ENCODE results near the gene TTC28.

TTC28 gene

GRCh38 chr22:28341001-28341400, 338.6 kb downstream of the TTC28 start:
- no peak for DNase-seq

GRCh38 chr22:28333088-28333487, 346.6 kb downstream of the TTC28 start:
- DNase-seq: no peak

DNA sequence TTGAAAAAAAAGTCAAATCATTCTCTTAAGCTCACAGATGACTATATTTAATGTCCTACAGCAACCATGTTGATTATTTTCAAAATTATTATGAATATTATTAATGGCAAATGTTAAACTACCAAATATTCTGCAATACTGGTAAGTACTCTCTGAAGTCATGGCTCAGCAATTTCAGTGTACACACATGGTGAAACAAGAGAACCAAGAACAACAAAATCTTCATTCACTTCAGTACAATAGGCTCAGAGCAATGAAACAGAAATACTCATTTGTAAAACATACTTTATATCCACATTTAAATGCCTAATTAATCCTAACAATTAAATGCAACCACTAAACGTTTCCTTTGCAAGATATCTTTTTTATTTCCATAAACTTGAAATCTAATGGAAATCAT, 347.2 kb downstream of the TTC28 start:
- DNase-seq: no peak

DNA sequence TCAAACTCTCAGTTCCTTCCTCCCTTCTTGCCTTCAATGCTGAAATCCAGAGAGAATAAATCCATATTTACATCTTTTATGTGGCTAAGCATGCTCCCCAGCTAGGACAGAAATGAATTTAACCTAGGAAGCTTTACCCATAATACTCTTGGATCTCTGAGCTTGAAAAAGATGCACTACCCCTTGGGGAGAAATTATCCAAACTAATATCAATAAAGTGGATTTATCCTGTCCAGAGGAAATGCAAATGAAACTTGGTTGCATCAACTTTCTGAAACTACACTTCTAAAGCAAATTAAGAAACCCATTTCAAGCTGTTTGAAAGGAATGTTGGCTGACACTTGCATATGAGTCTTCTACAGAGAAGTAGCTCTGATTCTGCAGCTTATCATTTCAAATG, 347.9 kb downstream of the TTC28 start:
- no peak for DNase-seq

- DNase-seq: no peak
These were observed 350.2 kb downstream of the TTC28 start for GRCh38 chr22:28329186-28330073.

- DNase-seq: no peak
These were observed 350.9 kb downstream of the TTC28 start for GRCh38 chr22:28328756-28329155.

DNA sequence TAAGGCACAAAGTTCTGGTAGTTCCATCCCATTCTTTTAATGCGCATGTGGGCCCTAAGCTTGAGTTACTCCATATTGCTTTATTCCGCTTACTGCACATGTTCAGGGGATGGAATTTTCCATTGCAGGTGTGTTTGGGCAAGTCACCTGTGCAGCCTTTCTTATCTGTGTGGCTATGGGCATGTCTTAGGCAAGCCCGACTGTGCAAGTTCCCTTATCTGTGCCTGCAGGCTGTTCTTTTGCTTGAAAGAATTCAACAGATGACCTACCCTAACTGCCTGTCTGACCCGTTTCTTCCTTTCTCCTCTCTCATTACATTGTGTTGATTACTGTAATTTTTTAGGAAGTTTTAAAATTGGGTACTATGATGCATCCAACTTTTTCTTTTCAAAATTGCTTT, 363.6 kb downstream of the TTC28 start:
- no peak for DNase-seq

GRCh38 chr22:28314959-28315358, 364.7 kb downstream of the TTC28 start:
- DNase-seq: no peak

DNA sequence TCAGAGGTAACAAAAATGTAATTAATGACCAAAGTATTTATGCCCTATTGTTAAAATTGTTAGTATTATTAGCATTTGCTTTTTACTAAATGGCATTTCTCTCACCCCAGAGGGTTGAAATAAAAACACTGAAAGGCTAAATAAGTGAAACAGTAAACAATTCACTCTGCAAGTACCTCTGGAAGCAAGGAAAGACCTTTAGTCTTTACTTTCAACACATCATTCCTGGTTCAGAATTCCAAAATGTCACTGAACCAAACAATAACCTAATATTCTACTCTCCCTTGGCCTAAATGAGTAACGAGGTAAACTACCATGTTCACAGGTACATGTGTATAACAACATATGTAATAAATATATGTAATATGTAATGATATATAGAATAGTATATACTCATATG, 369.3 kb downstream of the TTC28 start:
- DNase-seq: no peak

DNA sequence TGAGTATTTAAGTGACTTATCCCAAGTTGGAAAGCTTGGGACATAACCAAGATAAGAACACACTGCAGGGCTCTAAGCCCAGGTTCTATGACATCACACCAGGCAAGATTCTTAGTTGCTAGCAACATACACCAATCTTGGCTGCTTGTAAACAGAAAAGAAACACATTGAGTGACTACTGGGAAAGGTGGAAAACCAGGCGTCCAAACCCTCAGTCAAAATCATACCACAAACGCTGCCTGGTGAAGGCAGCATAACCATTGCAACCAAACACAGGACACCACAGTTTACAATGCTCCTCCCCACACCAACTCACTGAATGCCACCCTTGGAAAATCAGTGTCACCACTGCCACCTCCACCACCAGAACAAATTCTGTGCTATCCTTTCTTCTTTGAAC, 379.9 kb downstream of the TTC28 start:
- no peak for DNase-seq

GRCh38 chr22:28299309-28299708, 380.3 kb downstream of the TTC28 start:
- no peak for DNase-seq

- no peak for DNase-seq
These were observed 382.1 kb downstream of the TTC28 start for GRCh38 chr22:28297504-28297903.

DNA sequence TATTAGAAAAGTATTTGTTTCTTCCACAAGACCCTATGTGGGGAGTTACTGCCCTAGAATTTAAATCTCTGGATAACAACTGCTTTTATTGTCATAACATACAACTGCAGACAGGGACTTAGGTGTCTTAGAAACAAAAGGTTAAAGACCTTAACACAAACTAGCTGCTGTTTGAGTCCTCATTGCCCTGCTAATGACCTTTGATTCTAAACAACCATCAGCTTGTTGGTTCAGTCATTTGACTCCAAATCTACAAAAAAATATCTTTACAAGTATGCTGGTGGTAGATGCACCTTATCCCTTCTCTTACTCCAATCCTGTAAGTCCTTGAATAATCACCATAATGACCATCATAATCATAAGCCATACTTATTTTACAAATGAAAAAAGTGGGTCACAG, 383.2 kb downstream of the TTC28 start:
- DNase-seq: no peak

DNA sequence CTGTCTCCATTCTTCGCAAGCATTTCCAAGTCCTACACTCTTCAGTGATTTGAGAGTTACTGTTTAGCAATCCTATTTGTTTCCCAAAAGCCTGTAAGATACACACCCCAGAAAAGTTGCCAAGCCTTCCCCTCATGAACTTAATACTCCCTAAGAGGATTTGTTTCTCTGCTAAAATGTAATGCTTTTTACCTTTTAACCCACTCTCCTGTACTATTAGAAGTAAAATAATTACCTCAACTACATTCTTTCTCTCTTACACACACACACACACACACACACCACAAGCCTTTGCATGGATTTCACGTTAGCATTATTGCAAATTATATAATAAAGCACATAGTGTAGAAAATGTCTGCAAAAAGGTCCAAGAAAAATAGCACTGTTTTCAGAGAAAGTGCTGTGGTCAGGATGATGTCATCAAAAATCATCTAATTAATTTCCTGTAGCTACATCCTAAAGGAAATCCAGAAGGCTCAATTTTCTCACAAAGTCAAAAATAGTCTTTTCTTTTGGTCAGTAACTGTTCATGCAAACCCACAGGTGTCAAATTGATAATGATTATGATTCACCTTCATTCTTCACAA, 396.5 kb downstream of the TTC28 start:
- DNase-seq: no peak

DNA sequence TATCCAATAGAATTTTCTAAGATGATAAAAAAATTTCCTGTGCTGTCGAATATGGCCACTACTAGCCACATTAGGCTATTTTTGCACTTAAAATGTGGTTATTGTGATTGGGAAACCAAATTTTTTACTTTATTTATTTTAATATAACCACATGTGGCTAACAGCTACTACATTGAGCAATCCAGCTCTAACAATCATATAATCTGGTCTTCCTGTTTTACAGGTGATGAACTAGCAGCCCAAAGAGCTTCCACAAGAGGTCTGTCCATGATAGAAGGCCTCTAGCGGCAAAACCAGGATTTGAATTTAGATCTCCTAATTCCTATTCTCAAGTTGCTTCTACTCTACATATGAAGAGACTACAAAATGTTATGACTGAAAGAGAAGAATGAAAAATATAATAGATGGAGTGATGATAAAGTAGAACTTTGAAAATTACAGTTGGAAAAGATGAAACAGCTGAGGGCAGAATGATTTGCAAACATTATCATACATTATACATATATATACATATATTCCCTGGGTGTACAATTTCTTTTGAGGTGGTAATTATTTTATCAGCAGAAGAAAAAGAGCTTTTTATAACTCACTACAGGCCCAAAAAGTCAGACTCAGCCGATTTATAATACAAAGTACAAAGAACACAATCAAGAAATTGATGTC, 397.1 kb downstream of the TTC28 start:
- DNase-seq: no peak

DNA sequence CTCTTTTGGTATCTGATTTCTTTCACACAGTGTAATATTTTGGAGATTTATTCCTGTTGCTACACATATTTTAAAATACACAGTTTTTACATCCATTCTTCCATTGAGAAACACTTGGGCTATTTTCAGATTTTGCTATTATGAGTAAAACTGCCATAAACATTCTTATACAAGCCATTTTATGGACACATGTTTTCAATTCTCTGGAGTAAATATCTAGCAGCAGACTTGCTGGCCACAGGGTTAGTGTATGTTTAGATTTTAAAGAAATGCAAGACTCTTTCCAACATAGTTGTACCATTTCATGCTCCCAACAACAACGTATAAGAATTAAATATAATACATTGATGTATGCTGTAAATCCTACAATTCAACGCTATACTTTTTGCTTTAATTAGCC, 399.8 kb downstream of the TTC28 start:
- no peak for DNase-seq

- no peak for DNase-seq
These were observed 410.4 kb downstream of the TTC28 start for GRCh38 chr22:28269277-28269676.

DNA sequence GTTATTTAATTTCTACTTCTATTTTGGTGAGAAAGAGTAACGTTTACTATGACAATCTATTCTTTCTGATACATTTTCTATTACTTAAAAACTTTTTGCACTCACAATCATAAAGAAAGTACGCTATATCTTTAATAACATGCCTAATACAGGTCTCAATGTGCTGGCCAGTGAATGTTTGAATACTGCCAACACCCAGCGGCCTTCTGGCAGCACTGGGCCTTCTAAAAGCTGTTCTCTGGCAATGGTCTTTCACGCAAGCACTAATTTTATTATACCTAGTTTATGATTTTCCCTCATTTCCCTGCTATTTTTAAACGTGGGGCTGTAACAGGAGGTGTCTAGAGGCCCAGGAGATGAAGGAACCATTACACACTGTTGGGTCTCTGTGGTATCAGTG, 410.8 kb downstream of the TTC28 start:
- no peak for DNase-seq

DNA sequence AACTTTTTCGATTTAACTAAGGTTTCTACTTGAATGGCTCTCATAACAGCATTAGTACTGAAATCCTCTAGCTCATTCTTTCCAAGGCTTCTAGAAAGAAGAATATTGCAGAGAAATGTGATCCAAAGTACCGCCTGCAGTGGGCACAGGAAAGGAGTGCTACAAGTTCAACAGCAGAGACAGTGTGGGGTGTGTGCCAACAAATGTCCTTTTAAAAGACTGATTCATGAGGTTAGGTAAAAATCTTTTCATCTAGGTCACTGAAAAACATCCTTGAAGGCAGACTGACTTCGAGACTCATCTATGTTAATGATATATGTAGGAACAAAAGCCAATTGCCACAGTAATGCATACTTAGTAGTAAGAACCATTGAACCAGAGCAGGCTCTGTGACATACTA, 411.5 kb downstream of the TTC28 start:
- no peak for DNase-seq

DNA sequence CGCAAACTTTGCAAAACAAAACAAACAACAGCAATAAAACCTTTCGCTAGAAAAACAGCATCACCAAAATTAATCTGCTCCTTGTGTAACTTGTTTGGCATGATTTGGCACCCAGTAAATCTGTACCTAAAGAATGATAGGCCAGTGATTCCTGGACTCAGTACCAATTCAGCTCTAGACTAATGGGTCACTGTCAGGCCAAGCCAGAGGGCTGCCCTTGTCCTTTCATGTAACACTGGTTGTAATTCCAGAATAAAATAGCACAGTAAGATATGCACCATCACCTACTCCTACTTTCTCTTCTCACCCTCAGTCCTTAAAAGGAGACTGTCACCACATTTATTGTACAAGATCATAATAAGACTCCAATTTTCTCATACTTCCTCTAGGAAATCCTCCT, 419.0 kb downstream of the TTC28 start:
- DNase-seq: no peak

GRCh38 chr22:28259774-28260312, 419.8 kb downstream of the TTC28 start:
- DNase-seq: no peak

GRCh38 chr22:28254396-28254795, 425.2 kb downstream of the TTC28 start:
- DNase-seq: no peak

DNA sequence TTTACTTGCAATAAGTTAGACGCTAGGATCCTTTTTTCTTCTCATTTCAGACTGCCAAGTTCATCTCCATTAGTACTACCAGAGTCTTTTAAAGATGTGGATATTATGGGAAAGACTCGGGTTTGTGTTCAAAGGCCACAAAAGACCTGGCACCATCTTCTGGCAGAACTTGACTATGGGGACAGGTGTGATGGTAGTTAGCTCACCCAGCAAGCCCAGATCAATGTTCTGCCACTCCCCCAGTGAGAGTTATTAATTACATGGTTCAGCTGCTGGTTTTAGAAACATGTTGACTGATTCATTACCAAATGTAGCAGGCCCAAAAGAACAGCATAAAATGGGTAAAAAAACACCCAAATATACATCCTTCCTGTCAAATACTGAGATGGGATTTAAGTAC, 427.1 kb downstream of the TTC28 start:
- no peak for DNase-seq

All from NCI-H1048 (cell line).